ENCODE measurements around the gene PLXNB3.

DNA sequence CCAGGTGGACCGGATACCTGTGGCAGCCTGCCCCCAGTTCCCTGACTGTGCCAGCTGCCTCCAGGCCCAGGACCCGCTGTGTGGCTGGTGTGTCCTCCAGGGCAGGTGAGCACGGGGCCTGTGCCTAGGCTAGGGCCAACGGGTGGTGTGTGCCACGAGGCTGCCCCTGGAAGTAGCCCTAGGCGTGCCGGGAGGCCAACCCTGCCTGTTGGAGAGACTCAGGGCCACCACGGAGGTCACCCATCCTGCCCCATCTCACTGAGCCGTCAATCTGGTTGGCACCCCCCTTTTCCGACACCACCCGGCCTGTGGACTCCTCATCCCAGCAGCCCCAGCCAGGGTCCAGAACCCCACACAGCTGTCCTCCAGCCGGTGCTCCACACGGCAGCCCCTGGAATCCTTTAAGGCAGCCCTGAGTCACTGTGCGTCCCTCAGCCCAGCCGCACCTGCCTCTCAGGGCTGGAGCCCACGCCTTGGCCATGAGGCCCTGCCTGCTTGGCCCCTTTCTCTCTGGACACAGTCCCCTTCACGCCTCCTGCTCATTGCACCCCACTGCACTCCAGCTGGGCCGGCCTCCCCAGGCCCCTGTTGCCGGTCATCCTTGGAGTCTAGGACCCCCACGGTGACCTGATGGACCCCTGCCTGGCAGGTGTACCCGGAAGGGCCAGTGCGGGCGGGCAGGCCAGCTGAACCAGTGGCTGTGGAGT is 5.3 kb downstream of the PLXNB3 start:
- TF ChIP-seq, protein P1, sequence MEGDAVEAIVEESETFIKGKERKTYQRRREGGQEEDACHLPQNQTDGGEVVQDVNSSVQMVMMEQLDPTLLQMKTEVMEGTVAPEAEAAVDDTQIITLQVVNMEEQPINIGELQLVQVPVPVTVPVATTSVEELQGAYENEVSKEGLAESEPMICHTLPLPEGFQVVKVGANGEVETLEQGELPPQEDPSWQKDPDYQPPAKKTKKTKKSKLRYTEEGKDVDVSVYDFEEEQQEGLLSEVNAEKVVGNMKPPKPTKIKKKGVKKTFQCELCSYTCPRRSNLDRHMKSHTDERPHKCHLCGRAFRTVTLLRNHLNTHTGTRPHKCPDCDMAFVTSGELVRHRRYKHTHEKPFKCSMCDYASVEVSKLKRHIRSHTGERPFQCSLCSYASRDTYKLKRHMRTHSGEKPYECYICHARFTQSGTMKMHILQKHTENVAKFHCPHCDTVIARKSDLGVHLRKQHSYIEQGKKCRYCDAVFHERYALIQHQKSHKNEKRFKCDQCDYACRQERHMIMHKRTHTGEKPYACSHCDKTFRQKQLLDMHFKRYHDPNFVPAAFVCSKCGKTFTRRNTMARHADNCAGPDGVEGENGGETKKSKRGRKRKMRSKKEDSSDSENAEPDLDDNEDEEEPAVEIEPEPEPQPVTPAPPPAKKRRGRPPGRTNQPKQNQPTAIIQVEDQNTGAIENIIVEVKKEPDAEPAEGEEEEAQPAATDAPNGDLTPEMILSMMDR (IDR thresholded peaks at IDR 0.05; ENCODE audit: poor library complexity, severe bottlenecking), result no peak
- no peak for TF ChIP-seq EP300 (conservative IDR thresholded peaks at IDR 0.05; ENCODE audit: poor library complexity, severe bottlenecking)
- no peak for TF ChIP-seq TAF1 (IDR thresholded peaks at IDR 0.05; ENCODE audit: low read depth)

Data from neural cell (in vitro differentiated cells).